Middle frontal gyrus (tissue), 1 donor: Measurements from ENCODE around the gene PI4KA.

Experiments
- DNase-seq: peaks from one replicate; pipeline ENCODE4 v3.0.0-alpha.2; 2015; ENCODE audit warnings: low spot score; ENCODE audit errors: extremely low spot score

The PI4KA gene

GRCh38 chr22:20794650-20795413 is 63.8 kb downstream of the PI4KA start:
- DNase-seq, result no peak

- DNase-seq, result no peak
These were observed 64.6 kb downstream of the PI4KA start for GRCh38 chr22:20793748-20794649.

GRCh38 chr22:20792966-20793728 is 65.5 kb downstream of the PI4KA start:
- DNase-seq, result peak; percentile 33

GRCh38 chr22:20792221-20792965 is 66.2 kb downstream of the PI4KA start:
- DNase-seq, result no peak

- DNase-seq, result no peak
These were observed 69.8 kb downstream of the PI4KA start for GRCh38 chr22:20788627-20789344.

GRCh38 chr22:20787746-20788626 is 70.6 kb downstream of the PI4KA start:
- no peak for DNase-seq

- no peak for DNase-seq
These were observed 71.4 kb downstream of the PI4KA start for GRCh38 chr22:20787223-20787622.

- no peak for DNase-seq
These were observed 72.1 kb downstream of the PI4KA start for GRCh38 chr22:20786536-20786979.

GRCh38 chr22:20786048-20786447 is 72.6 kb downstream of the PI4KA start:
- no peak for DNase-seq

- no peak for DNase-seq
These were observed 73.2 kb downstream of the PI4KA start for GRCh38 chr22:20785415-20785814.

GRCh38 chr22:20783844-20784723 is 74.5 kb downstream of the PI4KA start:
- peak; percentile 42 for DNase-seq

- DNase-seq, result no peak
These were observed 75.3 kb downstream of the PI4KA start for GRCh38 chr22:20783300-20783673.

GRCh38 chr22:20782596-20783299 is 75.9 kb downstream of the PI4KA start:
- DNase-seq, result no peak

GRCh38 chr22:20782083-20782482 is 76.5 kb downstream of the PI4KA start:
- no peak for DNase-seq

- no peak for DNase-seq
These were observed 77.2 kb downstream of the PI4KA start for GRCh38 chr22:20781272-20781990.

- no peak for DNase-seq
These were observed 78.8 kb downstream of the PI4KA start for GRCh38 chr22:20779818-20780158.
